HG03432 (cell line): ENCODE data around the gene ARHGEF3.
A peak's percentile ranks its signal among the peaks of the same experiment; 100 is the strongest.
"Not testable (repeated sequence)": the region's sequence is repeated elsewhere in the genome, so short reads cannot be mapped to it uniquely, and the experiment has no call there.

Experiments used
- ATAC-seq: cut with Tn5 transposase; IDR thresholded peaks from one replicate; pipeline ENCODE4 v1.9.1; 2021; ENCODE audit warnings: mild to moderate bottlenecking, moderate library complexity; ENCODE audit not compliant: unreplicated experiment

Gene ARHGEF3

DNA sequence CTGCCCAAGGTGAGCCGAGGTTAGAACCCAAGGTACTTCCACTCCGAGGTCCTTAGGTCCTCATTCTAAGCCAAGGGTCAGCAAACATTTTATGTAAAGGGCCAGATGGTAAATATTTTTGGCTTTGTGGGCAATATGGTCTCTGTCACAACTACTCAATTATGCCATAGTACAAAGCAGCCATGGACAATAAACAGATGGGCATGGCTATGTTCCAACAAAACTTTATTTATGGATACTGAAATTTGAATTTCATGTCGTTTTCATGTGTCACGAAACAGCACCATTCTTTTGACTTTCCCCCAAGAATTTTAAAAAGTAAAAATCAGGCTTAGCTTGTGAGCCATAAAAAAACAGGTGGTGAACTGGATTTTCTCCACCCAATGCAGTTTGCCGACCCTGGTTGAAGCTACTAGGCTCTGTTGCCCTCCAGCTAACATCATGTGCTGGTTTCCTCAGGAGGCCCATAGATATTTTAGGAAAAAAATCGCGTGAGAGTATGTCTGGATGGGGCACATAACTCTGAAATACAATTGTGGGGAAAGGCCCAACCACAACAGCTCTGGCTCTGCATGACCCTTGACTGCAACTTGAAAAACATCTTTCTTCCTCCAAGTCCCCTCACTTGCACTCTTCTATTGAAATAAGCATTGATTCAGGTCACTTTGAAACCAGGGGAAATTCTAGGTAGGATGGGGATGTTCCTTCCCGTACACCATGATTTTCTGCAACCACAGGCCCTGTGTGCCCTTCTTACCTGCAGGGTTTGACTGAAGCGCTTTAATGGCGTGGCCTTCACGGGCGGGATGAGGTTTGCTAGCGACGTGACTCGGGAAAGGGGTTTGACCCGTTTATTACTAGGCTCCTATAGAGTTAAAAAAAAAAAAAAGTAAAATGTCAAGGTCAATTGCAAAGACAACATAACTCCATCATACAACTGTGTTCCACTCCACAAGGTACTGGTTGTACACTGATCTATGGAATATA, 28.5 kb downstream of the ARHGEF3 start:
- ATAC-seq = no peak

DNA sequence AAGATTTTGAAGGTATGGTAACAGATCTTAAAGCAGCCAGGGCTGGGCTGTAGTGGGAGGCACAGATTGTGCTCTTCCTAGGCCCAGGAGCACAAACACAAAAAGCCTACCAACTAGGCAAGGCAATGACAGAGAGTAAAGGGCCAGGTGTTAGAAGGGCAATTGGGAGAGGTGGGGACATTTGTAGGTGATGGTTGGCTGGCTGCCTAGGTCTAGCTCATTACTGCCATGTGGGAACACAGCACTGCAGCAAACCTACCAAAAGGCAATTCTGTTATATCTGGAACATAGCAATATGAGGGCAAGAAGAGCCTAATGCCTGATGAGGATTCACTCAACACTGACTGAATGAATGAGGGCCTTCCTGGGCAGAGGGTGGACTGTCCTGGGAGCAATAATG, 30.4 kb downstream of the ARHGEF3 start:
- no peak for ATAC-seq

DNA sequence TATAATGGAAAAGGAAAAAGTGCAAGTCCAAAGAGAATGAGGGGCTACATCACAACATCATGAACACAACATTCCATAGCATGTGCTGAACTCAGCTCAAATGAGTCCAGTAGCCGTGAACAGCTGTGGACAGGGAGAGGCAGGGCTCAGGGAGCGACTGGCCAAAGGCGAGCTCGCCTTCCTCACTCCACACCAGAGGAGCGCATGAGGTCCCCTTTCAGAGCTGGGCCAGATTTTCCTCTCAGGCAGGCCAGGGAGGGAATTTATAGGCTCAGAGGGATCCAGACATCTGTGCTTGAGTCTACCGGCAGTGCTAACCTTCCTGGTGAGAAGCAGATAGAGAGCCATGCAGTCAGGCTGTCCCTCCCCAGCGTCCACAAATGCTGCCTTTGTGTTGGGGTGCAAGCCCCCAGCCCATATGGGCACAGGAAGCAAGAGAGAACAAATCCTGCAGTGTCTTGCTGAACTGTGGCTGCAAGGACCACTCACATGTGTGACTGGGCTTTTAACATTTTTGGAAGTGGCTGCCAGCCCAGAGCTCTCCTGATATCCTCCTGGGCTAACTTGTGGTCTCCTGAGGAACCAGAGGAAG, 32.5 kb downstream of the ARHGEF3 start:
- ATAC-seq = no peak

DNA sequence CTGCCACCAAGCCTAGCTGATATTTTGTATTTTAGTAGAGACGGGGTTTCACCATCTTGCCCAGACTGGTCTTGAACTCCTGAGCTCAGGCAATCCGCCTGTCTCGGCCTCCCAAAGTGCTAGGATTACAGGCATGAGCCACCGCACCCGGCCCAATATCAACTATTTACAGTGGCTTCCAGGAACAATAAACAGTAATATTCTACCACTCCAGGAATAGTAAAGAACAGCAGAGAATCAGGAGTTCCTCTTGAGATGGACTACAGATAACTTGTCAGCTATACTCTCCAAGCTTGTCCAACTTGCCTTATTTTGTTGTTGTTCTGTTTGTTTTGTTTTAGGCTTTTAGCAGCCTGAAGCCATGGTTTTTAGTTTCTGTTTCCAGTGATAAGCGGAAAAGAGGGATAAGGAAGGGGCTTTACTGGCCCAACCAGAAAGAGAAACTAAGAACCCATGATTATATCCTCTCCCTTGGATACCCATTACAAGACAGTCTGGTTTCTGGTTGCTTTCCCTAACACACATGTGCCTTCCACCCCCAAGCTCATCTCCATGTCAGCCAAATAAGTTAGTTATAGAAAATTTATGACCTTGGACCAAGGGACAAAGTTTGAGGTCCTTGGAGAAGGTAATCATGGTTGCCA, 36.7 kb downstream of the ARHGEF3 start:
- ATAC-seq = no peak

DNA sequence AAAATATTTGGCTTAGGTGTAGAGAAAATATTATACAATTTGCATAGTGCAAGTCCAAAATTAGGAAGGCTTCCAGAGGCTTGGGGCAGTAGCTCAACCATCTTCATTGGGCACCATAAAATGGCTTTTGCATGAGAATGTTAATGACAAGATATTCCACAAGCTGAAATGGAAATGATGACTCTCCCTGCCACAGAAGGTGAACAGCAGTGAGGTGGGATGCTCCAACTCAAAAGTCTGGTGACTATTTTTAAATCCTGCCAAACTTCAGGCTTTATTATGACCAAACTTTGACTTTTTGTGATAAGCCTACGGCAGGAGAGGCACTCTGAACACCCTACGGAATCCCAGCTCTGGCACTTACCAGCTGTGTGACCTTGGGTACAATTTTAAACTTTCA, 37.6 kb downstream of the ARHGEF3 start:
- ATAC-seq = no peak

DNA sequence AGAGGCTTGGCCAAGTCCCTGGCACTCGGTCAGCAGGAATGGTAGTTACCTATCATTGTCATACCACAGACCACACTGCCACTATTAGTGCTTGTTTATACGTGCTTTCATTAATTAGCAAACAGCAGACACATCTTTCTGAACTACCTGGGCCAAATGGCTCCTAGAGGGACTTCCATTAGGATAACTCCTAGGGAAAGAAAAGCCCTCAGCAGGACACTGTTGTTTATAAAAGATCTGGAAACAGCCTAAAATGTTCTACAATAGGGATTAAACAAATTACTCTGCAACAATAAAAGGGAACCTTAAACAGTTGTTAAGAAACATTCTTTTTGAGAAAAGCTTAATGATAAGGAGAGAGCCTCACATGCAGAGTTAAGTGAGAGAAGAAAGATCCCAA, 38.5 kb downstream of the ARHGEF3 start:
- ATAC-seq = no peak

DNA sequence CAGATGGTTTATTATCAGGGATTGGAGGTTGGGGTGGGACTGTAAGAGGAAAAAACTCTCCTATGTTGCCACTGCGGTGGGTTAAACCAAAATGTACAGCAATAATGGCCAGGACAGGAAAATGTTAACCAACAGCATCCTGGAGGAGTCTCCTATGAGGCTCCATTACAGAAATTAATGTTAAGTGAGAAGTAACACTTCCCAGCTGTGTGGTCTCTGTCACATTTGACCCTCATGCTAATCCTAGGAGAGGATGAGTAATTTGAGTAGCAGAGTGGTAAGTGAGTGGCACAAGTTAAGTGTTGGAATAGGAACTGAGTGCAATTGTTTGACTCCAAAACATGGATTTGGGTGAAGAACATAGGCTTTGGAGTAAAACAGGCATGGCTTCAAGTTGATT, 39.0 kb downstream of the ARHGEF3 start:
- no peak for ATAC-seq

DNA sequence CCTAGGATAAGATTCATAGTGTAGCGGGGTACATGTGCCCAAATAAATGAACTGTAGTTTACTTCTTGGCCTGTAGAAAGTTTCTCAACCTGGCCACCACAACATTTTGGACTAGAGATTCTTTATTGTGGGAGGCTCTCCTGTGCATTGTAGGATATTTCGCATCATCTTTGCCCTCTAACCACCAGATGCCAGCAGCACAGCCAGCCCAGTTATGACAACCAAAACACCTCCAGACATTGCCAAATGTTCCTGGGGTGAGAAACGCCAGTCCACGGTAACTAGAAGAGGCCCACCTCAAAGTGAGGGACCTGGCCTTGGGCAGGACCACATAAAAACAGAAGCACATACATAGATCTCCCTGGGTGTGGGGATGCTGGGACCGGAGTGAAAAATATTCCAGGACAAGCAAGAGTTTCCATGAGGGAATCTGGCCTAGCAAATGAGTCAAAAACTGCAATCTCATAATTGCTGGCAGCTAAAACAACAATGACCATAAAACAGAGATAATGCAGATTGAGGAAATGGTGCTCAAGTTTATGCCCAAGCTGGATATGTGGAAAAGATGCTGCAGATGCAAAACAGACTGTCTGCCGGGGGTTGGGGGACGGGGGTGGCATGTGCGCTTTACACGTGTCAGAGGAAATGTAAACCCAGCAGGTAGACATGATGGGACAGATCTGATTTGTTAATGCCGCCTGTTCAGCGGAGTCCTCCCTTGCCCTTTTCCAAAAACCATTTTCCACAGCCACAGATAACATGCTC, 39.7 kb downstream of the ARHGEF3 start:
- ATAC-seq = no peak

DNA sequence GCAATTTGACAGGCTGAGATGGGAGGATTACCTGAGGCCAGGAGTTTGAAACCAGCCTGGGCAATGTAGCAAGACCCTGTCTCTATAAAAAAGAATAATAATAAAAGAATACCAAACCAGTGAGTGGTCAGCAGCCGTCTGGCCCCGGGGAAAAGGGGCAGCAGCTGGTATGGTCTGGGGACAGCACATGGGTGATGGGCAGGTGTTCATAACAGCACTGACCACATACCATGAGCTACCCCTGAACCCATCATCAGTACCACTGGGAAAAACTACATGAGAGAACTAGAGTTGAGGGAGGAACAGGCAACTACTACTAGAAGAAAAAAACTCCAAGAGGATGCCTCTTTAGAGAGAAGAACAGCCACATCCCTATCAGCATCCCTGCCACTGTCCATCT, 40.7 kb downstream of the ARHGEF3 start:
- no peak for ATAC-seq

DNA sequence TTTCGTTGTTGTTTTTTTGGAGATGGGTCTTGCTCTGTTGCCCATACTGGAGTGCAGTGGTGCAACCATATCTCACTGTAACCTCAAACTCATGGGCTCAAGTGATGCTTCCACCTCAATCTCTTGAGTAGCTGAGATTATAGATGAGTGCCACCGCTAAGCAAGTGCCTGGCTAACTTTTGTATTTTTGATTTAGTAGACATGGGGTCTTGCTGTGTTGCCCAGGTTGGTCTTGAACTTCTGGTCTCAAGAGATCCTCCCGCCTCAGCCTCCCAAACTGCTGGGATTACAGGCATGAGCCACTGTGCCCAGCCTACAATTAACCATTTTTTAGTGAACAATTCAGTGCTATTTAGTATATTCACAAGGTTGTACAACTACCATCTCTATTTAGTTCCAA, 42.2 kb downstream of the ARHGEF3 start:
- ATAC-seq = no peak

DNA sequence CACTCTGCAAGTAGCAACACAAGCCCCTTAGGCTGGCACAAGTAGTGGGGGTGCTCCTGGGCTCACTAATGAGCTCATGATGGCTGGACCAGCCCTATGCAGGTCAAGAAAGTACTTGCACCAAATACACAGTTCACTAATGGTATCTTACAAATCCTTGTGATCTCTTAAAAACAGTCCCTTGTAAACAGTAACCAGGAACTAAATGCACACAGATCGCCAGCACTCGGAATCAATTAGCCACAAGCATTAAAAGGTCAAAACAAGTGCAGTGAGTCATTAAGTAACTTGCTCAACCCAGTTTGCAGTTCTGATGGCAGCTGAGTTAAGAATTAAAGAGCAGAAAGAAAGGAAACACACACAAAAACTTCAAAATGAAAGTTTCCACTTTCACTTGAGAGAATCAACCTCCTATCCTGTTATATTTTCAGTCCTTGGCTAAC, 43.2 kb downstream of the ARHGEF3 start:
- peak; percentile 85 for ATAC-seq

DNA sequence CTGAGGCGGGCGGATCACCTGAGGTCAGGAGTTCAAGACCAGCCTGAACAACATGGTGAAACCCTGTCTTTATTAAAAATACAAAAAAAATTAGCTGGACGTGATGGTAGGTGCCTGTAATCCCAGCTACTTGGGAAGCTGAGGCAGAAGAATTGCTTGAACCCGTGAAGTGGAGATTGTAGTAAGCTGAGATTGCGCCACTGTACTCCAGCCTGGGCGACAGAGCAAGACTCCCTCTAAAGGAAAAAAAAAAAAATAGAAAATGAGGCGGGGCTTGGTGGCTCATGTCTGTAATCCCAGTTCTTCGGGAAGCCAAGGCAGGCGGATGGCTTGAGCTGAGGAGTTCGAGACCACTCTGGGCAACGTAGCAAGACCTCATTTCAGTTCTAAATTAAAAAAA, 43.7 kb downstream of the ARHGEF3 start:
- ATAC-seq = not testable (repeated sequence)

DNA sequence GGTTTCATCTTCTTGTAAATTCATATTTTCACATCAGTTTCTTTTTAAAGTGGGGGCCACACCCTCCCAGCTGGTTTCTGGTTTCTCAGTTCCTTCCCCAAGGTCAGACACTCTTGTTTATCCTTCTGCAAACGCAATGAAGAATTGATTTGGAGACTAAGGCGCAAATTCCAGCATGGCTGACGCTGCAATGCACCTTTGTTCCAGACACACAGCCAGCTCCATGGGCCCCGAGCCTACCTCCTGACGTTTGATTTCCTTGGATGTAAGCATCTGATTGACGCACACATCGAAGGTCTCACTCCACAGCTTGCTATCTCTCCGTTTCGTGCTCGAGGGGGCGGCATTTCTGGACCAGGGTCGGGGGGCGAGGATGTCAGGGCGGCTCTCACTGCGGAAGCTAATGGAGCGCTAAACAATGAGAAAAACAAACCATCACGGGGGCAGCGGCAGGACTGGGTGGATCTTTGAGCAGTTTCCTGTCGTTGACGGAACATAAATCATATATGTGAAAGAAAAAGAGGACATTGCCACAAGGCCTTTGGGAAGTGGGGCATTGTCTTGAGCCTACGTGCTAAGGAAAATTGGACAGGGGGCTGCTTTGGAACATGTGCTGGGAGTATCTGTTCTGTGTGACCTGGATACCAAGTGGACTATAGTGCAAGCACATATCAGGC, 46.9 kb downstream of the ARHGEF3 start:
- no peak for ATAC-seq

DNA sequence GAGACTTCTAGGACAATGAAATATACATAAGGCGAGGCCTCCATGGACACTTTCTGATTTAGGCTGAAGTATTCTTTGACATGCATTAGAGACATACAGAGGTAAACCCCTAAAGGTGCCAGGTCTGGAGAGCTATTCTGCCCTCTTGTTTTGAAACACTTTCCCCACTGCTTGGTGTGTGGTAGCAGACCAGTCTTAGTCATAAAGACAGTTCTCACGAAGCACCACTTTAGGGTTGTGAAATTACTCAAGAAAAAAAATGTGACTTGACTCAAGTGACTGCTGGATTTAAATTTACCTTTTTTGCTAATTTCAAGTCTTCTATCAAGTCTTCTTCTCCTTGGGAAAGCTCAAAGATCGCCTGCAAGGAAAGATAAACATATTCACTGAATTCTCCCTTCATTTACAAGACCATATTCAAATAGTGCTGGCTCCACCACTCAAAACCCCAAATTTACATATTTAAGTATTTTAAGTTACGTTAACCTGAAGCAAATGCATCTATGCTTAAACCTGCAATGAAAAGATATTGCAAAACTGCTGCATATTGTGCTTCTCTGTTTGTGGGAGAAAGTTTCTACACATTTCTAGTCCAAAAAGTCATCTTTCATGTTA, 48.4 kb downstream of the ARHGEF3 start:
- peak; percentile 89 for ATAC-seq

DNA sequence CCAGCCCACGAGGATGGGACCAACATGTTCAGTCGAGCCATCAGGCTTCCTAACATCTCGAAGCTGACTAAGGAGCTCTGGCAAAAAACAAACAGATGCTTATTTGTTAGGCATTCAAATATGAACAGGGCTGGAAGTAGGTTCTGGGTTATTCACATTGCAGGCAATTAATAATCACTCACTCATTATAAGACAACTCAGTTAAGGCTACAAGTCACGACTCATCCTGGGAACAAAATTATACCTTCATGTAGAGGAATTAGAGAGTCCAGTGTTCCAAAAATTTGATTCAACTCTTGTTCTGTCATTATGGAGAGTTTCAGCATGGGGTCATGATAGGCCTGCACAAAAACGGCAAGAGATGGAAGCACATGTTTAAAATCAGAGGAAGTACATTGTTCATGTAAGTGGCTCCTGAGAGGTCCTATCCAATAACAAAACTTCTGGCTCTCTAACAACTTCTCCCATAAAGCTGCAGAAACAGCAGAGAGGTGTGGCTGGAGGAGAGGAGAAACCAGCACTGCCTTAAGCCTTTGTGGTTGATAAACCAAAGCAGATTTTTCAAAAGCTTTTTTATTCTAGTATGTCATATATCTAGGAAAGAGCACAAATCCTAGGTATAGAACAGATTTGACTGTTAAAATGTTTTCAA, 50.6 kb downstream of the ARHGEF3 start:
- no peak for ATAC-seq

DNA sequence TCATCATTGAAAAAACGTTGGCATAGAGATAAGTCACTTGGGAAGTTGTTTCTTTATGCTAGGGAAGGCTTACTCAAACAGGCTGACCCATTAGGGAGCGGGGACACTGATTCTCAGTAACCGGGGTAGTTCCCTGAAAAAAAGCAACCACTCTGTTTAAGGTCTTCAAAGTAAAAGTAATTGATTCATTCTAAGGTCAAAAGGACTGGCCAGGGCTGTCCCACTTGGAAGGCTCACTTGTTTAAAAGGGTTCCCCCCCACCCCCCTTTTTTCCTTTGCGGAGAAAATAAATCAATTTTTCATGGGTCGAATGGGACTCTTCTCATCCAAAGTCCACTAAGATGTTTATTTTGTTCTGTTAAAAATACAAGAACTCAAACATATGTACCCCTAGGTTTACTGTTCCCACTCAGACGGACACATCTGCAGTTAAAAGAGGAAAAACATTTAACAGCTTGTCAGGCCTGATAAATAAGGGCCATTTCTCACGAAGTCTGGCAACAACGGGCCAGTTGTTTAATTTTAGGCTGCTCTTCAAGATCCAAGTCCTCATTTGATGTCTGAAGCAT, 53.0 kb downstream of the ARHGEF3 start:
- ATAC-seq = no peak

DNA sequence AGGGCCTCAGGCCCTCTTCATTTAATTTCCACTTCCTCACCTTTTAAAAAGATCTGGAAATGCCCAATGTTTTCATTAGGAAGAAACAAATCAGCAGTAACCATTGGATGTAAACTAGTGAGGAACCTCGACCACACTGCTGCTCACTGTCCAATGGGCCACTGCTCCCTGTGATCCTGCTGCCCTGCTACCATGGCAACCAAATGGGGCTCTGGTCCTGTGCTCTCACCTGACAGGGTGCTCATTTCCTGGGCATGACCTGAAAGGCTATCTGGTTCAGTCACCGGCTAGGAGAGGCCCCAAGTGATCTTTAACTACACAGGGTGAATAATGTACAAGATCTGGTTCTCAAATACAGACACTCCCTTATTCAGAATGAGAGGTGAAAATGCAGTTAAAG, 54.6 kb downstream of the ARHGEF3 start:
- no peak for ATAC-seq

DNA sequence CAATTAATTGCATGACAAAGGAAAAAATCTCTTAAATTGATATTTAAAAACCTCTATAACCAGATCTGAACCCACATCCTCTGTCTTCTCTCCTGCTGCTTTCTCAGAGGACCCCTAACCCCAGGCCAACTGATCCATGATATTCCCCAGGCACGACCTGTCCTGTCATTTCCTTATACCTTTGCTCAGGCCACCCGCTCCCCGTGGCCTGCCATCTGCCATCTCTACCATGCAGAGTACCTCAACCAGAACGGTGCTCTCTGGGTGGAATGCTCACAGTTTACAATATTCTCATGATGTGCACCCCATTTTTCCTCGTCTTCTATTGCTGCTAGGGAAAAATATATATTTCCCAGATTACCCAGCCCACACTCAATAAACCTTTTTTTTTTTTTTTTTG, 57.7 kb downstream of the ARHGEF3 start:
- ATAC-seq = no peak

DNA sequence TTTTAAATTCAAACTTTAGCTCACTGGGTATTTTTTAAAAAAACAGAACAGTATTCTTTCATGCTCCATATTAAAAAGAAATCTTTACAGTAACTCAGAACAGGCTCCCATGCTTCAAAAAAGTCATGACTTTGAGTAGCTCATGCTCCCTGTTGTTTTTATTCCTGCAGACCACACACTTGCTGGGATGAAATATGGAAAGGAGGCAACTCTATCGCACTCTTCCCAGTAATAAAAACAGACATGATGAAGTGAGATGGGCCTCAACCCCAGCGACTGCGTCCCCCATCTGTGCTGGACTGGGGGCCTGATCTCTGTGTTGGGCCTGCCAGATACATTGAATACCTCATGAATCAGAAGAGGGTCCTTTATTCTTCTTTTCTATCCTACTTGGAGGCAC, 58.9 kb downstream of the ARHGEF3 start:
- ATAC-seq = no peak
